HepG2 (cell line): Measurements from ENCODE around the gene CISD1. TPM values are rescaled to one million over a fixed set of nuclear protein-coding genes. Genes with fewer than 3 reads are reported as not detected.

Source experiments
- AFF4 ChIP-seq: sonication (generic); formaldehyde crosslinking; IDR thresholded peaks from 2 replicates; pipeline ENCODE4 v1.4.0; 2020; ENCODE audit warnings: missing genetic modification reagents
- ASH2L ChIP-seq: fragments of 300-600, 200-600 bp; sonication (generic); IDR thresholded peaks from 2 replicates; pipeline ENCODE4 v1.7.0; 2017; ENCODE audit warnings: low read depth, mild to moderate bottlenecking, moderate library complexity, mixed read lengths, low read length; ENCODE audit not compliant: insufficient read length
- ATF7-NPFF ChIP-seq: sonication (generic); formaldehyde crosslinking; IDR thresholded peaks from 2 replicates; pipeline ENCODE4 v1.8.1; 2023; ENCODE audit warnings: mild to moderate bottlenecking, low read depth, missing genetic modification reagents, moderate library complexity
- DMAP1 ChIP-seq: IDR thresholded peaks from 2 replicates; pipeline ENCODE4 v1.6.1; 2016
- FUBP1 ChIP-seq: sonication (generic); formaldehyde crosslinking; IDR thresholded peaks from 2 replicates; pipeline ENCODE4 v1.5.1; 2020; ENCODE audit warnings: missing genetic modification reagents, mild to moderate bottlenecking, borderline replicate concordance
- HNF1B ChIP-seq: sonication (generic); formaldehyde crosslinking; IDR thresholded peaks from 2 replicates; pipeline ENCODE4 v1.5.1; 2020; ENCODE audit warnings: mild to moderate bottlenecking, moderate library complexity, missing genetic modification reagents
- HNF4A ChIP-seq: sonication (generic); formaldehyde crosslinking; IDR thresholded peaks from 2 replicates; pipeline ENCODE4 v1.4.0; 2020; ENCODE audit warnings: missing genetic modification reagents
- JARID2 ChIP-seq: sonication (generic); formaldehyde crosslinking; IDR thresholded peaks from 2 replicates; pipeline ENCODE4 v1.8.1; 2023; ENCODE audit warnings: missing genetic modification reagents, inconsistent platforms; ENCODE audit not compliant: insufficient replicate concordance
- MEIS2 ChIP-seq: sonication (generic); formaldehyde crosslinking; IDR thresholded peaks from 2 replicates; pipeline ENCODE4 v1.9.0; 2021; ENCODE audit warnings: mild to moderate bottlenecking, missing genetic modification reagents
- PRPF4 ChIP-seq: fragments of 200-400 bp; formaldehyde crosslinking; IDR thresholded peaks from 2 replicates; pipeline ENCODE4 v1.6.1; 2016; ENCODE audit warnings: low read length, low read depth; ENCODE audit not compliant: poor library complexity, severe bottlenecking
- SMAD1 ChIP-seq: sonication (generic); formaldehyde crosslinking; IDR thresholded peaks from 2 replicates; pipeline ENCODE4 v1.4.0; 2020; ENCODE audit warnings: missing genetic modification reagents, low read depth, mild to moderate bottlenecking, borderline replicate concordance
- TAF1 ChIP-seq: sonication (generic); formaldehyde crosslinking; IDR thresholded peaks from 2 replicates; pipeline ENCODE4 v1.4.0; 2020; ENCODE audit warnings: missing genetic modification reagents
- TFDP1 ChIP-seq: IDR thresholded peaks from 2 replicates; pipeline ENCODE4 v1.6.1; 2016; ENCODE audit warnings: missing compliant biosample characterization, missing genetic modification reagents, borderline replicate concordance
- ZMYM3 ChIP-seq: sonication (generic); formaldehyde crosslinking; IDR thresholded peaks from 2 replicates; pipeline ENCODE4 v1.5.1; 2020; ENCODE audit warnings: mild to moderate bottlenecking, missing genetic modification reagents
- ZNF234 ChIP-seq: sonication (generic); formaldehyde crosslinking; conservative IDR thresholded peaks from 2 replicates; pipeline ENCODE4 v1.5.1; 2020; ENCODE audit warnings: mild to moderate bottlenecking, missing genetic modification reagents
- ZNF33A ChIP-seq: sonication (generic); formaldehyde crosslinking; IDR thresholded peaks from 2 replicates; pipeline ENCODE4 v1.5.1; 2020; ENCODE audit warnings: missing genetic modification reagents, mild to moderate bottlenecking, moderate library complexity, borderline replicate concordance
- ZNF350 ChIP-seq: sonication (generic); formaldehyde crosslinking; IDR thresholded peaks from 2 replicates; pipeline ENCODE4 v1.4.0; 2020; ENCODE audit warnings: mild to moderate bottlenecking, low read depth, missing genetic modification reagents, borderline replicate concordance
- ZNF451 ChIP-seq: sonication (generic); formaldehyde crosslinking; IDR thresholded peaks from 2 replicates; pipeline ENCODE4 v1.5.0; 2020; ENCODE audit warnings: mild to moderate bottlenecking, missing genetic modification reagents
- ZNF615 ChIP-seq: sonication (generic); formaldehyde crosslinking; IDR thresholded peaks from 2 replicates; pipeline ENCODE4 v1.5.0; 2020; ENCODE audit warnings: mild to moderate bottlenecking, missing genetic modification reagents, borderline replicate concordance
- ZNF616 ChIP-seq: sonication (generic); formaldehyde crosslinking; IDR thresholded peaks from 2 replicates; pipeline ENCODE4 v1.5.0; 2020; ENCODE audit warnings: low read depth, mild to moderate bottlenecking, missing genetic modification reagents
- polyA plus RNA-seq, 8 experiments: library from polyadenylated mRNA; depleted of rRNA in 3 of 8; stranded (reverse) in 7 of 8; unstranded in 1 of 8; fragments of >200 nt; fragmentation: Illumina TruSeq in 4 of 8; extraction: Trizol in 4 of 8; gene quantifications; 2 replicates each; pipeline versions ENCODE4 v1.2.1 to v1.2.3, GENCODE V29; 2011 to 2016; ENCODE audit warnings: low read depth in 4 of 8, missing spikeins in 1 of 8, mixed read lengths in 1 of 8; ENCODE audit not compliant: insufficient read depth in 1 of 8
- total RNA-seq, 5 experiments: library from RNA; depleted of rRNA; stranded (reverse); fragments of >200 nt; fragmentation: Illumina TruSeq; extraction: Trizol; gene quantifications; 2 replicates each; pipeline ENCODE4 v1.2.3, GENCODE V29; 2016; ENCODE audit warnings: low read depth in 1 of 5

The CISD1 gene
- total and polyA plus RNA-seq, 2 of the 13 experiments (the other 11 are each of a cell fraction or from before 2014, with no cell fraction given), result 63.4 to 78.9 TPM

- TF ChIP-seq ZNF615 (CRISPR knock-in tag) (no peak), TFDP1 (CRISPR knock-in tag) (peak; percentile 93; the same call in 1 of the 2 replicates), ZMYM3 (CRISPR knock-in tag) (no peak), ZNF616 (CRISPR knock-in tag) (peak; percentile 92), HNF4A (peak; percentile 51), ZNF350 (CRISPR knock-in tag) (peak; percentile 97; the same call in 1 of the 2 replicates), ASH2L (peak; percentile 81), AFF4 (CRISPR knock-in tag) (peak; percentile 73; the same call in 1 of the 2 replicates), MEIS2 (peak; percentile 88), ZNF451 (CRISPR knock-in tag) (peak; percentile 92; the same call in 1 of the 2 replicates), HNF1B (CRISPR knock-in tag) (peak; percentile 89), TAF1 (CRISPR knock-in tag) (peak; percentile 93), ZNF234 (no peak), ZNF33A (CRISPR knock-in tag) (peak; percentile 98; the same call in 1 of the 2 replicates), DMAP1 (CRISPR knock-in tag) (peak; percentile 92), PRPF4 (no peak), FUBP1 (CRISPR knock-in tag) (no peak), SMAD1 (CRISPR knock-in tag) (peak; percentile 88; the same call in 1 of the 2 replicates), JARID2 (CRISPR knock-in tag) (no peak), ATF7-NPFF (CRISPR knock-in tag) (peak; percentile 97; the same call in 1 of the 2 replicates)
Observed at GRCh38 chr10:58268946-58269781, at the start of gene CISD1 (continued).
